NCI-H2107 (cell line): ENCODE results near the gene DPP7.
A peak's percentile ranks its signal among the peaks of the same experiment; 100 is the strongest.
"Not testable (repeated sequence)": the region's sequence is repeated elsewhere in the genome, so short reads cannot be mapped to it uniquely, and the experiment has no call there.

Experiments used
- DNase-seq: peaks from one replicate; lab custom pipeline; 2025; lab: John Stamatoyannopoulos, UW

Gene DPP7

DNA sequence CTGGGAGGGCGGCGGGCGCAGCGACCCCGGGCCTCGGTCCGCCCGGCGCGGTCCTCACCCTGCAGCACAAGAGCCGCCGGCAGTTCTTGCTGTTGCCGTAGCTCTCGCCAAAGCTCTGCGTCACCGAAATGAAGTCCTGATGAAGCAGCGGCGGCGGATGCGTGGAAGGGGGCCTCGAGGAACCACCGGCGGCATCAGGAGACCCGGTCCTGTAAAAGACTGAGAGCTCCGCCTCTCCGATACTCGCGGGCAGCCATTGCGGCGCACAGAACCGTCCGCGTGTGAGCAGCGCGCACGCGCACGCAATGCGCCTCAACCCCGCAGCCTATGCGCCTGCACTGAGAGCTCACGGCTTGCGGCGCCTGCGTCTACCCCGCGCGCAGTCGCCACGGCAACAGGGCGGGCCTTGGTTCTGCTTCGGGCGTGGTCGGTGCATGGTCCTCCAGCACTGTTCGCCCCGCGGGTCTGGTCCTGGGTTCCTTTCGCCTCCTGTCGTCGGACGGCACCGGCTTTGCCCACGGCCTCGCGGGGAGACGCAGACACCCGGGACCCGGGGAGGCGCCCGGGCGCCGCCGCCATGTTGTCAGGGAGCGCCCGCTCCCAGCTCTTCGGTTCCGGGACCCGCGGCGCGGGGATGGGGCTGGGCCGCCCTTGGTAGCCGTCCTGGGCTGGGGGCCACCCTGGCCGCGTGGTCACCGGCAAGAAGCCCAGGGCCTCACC is 15.1 kb upstream of the DPP7 start:
- DNase-seq: peak; percentile 87

DNA sequence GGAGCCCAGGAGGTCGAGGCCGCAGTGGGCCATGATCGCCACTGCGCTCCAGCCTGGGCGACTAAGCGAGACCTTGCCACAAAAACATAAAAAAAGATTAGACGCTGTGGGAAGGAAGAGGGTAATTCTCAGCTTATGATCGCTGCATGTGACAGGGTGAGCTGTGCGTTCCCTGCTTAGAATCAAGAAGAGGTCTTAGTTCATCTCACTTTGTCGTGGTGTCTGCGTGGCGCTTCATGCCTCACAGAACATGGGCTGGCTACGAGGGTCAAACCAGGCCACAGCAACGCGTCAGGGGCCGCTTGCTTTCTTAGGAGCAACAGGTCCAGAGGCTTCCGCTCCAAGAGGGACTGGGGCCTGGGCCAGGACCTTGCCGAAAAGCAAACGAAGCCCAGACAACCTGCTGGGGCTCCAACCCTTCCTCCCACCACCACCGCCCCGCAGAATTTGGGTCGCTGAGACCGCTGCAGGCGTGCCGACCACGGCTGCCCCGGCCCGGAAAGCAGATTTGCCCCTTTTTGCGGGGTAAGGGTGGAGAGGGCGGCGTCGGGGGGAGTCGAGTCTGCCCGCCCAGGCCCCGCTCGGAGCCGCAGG is 14.4 kb upstream of the DPP7 start:
- DNase-seq: no peak

DNA sequence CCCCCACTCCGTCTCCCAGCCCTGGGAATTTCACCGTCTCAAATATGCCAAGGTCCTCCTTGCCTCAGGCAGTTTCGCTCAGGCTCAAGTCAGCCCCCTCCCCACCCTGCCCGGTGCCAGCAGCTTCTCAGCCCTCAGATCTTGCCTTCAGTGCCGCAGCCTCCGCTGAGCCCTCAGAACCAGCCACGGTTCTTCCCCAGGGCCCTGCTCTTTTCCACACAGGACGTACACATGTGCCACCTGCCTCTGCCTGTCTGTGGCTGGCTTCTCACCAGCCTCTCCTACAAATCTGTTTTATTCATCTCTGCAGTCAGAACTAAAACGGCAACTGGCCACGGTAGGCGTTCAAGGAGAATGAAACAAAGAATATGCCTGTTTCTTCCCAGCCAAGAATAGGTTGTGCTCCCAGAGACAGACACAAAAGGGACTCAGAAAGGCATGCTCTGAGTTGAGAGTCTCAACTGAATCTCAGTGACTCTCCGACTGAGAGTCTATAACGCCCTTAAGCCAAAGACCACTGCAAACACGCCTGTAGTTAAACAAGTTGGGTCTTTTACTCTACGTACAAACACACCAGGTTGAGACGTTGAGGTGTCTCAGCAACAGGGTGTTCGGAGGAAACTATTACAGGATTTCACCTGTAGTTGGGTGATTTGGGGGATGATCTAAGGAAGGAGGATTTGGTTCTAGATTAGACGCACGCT is 13.8 kb upstream of the DPP7 start:
- no peak for DNase-seq

DNA sequence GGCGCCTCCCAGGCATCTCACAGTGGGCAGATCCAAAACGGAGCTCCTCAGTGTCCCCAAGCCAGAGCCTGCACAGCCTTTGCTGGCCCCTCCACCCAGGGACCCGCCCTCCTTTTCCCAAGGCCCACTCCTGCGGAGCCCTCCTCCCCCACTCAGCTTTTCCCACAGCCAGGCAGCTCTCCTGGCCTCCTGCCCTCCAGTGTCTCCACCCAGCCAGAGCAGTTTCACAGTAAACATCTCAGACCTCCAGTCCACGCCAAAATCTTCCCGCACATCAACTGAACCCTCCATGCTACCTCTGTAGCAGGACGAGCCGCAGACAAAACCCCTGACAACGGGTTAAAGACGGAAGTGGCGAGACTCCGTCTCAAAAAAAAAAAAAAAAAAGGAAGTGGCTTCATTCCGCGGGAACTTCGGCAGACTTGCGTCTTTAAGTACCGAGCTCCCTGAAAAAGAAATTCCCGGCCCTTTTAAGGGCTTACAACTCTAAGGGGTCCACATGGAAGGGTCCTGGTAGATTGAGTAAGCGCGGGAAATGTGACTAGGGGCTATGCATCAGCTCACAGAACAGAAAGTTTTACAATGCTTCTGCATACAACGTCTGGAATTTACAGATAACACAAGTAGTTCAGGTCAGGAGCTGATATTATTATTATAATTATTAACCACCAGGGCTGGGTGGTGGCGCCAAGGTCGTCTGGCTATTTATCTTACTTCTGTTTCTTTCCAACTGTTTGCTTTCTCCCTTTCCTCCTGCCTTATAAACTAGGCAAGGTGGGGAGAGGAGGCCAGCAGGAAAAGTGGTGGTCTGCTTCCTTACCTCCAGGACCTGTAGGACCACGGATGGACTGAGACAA is 13.0 kb upstream of the DPP7 start:
- DNase-seq: no peak

DNA sequence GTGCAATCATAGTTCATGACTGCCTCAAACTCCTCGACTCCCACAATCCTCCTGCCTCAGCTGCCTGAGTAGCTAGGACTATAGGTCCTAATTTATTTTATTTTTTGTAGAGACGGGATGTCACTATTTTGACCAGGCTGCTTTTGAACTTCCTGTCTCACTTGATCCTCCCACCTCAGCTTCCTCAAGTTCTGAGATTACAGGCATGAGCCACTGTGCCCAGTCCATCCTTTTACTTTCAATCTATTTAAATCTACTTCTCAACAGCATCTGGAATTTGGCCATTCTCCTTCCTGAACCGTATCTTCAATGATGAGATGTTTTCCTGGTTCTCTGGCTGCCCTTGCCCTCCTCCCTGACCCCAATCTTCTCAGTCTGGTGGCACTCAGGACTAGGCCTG is 12.3 kb upstream of the DPP7 start:
- DNase-seq: no peak

DNA sequence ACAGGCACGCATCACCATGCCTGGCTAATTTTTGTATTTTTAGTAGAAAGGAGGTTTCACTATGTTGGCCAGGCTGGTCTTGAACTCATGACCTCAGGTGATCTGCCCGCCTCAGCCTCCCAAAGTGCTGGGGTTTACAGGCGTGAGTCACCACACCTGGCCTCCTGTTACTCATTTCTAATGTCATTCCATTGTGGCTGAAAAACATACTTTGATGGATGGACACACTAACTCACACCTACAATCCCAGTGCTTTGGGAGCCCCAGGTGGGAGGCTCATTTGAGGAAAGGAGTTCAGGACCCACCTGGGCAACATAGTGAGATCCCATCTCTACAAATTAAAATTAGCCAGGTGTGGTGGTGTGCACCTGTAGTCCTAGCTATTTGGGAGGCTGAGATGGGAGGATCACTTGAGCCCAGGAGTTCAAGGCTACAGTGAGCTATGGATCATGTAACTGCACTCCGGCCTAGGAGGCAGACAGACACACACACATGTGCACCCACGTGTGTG is 9.5 kb upstream of the DPP7 start:
- not testable (repeated sequence) for DNase-seq

DNA sequence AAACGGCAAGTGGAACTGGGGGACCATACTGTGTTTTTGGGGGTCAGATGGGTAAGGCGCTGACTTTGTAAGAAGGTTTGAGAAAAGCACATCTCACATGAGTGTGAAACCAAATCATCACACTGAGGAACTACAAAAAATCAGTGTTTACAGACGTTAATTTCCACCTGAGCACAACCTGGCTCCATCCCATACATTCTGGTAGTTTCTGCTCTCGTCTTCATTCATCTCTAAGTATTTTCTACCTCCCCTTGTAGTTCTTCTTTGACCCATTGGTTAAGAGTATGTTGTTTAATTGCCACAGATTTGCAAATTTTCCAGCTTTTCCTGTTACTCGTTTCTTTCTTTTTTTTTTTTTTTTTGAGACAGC is 8.9 kb upstream of the DPP7 start:
- DNase-seq: no peak

DNA sequence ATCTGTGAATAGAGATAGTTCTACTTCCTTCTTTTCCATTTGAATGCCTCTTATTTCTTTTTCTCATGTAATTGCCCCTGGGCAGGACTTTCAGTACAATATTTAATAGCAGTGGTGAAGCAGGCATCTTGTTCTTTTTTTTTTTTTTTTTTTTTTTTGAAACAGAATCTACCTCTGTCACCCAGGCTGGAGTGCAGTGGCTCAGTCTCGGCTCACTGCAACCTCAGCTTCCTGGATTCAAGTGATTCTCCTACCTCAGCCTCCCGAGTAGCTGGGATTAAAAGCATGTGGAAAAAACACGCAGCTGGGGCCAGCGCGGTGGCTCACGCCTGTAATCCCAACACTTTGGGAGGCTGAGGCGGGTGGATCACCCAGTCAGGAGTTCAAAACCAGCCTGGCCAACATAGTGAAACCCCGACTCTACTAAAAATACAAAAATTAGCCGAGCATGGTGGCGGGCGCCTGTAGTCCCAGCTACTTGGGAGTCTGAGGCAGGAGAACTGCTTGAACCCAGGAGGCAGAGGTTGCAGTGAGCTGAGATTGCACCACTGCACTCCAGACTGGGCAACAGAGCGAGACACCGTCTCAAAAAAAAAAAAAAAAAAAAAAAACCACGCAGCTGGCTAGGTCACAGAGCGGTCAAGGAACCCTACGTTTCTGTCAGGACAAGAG is 8.4 kb upstream of the DPP7 start:
- not testable (repeated sequence) for DNase-seq

DNA sequence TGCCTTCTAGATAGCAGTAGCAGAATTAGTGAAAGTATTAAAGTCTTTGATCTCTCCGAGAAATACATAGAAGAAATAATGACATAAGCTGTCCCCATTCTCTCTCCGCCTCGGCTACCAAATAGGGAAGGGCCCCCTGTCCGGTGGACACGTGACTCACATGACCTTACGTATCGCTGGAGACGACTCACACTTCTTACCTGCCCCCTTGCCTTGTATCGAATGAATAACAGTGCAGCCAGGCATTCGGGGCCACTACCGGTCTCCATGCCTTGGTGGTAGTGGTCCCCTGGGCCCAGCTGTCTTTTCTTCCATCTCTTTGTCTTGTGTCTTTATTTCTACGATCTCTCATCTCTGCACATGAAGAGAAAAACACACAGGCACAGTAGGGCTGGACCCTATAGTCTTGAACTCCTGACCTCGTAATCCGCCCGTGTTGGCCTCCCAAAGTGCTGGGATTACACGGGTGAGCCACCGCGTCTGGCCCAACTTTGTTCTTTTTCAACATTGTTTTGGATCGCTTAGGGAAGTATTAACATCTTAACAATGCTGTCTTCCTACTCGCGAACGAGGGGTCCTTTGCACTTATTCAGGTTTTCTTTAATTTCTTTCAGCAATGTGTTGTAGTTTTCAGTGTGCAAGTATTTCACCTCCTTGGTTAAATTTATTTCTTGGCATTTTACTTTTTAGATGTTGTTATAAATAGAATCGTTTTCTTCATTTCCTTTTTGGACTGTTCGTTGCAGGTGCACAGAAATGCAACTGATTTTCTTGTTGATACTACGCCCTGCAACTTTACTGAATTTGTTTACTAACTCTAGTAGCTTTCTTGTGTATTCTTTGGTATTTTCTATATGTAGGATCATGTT is 7.6 kb upstream of the DPP7 start:
- not testable (repeated sequence) for DNase-seq

DNA sequence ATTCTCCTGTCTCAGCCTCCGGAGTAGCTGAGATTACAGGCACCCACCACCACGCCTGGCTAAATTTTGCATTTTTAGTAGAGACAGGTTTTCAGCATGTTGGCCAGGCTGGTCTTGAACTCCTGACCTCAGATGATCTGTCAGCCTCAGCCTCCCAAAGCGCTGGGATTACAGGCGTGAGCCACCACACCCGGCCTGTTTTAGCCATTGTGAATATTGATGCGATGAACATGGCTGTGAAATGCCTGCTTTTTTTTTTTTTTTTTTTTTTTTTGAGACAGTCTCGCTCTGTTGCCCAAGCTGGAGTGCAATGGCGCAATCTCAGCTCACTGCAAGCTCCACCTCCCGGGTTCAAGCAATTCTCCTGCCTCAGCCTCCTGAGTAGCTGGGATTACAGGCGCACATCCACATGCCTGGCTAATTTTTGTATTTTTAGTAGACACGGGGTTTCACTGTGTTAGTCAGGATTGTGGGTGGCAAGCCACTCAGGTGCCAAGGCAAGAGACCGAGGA is 3.6 kb upstream of the DPP7 start:
- not testable (repeated sequence) for DNase-seq

DNA sequence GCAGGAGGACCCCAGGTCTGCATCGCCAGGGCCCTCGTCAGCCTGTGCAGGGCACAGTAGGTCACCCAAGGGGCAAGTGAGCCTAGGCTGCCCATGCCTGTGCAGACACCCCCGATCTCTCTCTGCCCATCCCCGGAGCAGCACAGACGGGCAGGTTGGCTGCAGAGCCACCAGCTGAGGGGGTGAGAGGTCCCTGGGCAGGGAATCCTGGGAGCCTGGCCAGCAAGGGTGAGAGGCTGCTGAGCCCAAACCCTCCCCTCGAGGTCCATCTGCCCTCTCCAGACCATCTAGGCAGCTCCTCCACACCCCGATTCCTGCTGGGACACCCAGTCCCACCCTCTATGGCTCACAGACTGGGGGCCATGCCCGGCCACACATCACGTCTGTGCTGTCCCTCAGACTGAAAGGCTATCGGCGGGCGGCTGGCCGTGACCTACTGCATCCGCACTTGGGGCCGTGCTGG is 2.8 kb upstream of the DPP7 start:
- DNase-seq: no peak

DNA sequence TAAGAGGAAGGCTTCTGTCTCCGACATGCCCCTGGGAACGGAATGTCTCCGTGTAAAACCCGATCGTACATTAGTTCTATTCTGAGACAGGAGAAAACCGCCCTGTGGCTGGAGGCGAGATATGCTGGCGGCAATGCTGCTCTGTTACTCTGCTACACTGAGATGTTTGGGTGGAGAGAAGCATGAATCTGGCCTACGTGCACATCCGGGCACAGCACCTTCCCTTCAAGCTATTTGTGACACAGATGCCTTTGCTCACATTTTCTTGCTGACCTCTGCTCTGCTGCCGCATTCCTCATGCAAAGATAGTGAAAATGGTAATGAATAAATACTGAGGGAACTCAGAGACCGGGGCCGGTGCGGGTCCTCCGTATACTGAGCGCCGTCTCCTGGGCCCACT is 2.2 kb upstream of the DPP7 start:
- no peak for DNase-seq

DNA sequence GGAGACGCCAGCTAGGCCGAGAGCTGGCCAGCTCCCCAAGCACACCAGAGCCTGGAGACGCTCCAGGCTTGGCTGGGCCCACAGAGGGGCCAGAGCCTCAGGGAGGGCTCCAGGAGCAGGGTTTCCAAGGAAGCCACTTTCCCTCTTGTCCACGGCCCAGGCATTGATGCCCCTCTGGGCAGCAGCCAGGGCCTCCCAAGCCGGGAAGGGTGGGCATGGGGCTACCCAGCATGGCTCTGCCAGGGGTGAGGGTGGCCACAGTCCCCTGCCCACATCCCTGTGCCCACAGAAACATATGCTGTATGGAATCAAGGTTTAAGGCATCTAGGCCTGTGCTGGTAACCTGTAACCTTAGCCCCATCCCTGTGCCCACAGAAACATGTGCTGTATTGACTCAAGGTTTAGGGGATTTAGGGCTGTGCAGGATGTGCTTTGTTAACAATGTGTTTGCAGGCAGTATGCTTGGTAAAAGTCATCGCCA is 1.5 kb upstream of the DPP7 start:
- DNase-seq: no peak

DNA sequence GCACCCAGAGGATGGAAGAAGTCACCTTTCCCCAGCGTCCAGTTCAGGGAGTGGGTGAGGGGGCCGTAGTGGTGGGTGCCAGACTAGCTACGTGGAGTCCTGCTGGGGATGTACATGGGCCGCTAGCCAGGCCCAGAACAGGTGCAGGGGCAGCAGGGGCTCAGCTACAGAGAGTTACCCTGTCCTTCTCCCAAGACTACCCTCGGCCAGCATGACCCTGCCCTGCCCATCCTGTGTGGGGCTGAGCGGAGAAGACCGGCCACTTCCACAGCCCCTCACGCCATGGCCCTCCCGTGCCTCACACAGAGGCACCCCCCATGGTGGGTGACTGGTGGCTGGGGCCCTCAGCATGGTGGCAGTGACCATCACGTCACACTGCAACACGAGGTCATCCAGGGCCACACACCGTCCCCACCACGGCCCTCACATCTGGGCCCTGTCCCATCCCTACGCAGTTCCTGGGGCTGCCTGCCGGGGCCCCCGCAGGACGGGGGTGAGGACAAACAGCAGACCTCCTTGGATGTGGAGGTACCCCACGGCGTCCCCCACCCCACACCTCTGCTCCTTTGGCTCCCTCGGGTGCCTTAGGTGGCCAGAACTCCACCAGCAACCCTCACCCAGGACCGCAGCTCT is 977 bp upstream of the DPP7 start:
- no peak for DNase-seq

DNA sequence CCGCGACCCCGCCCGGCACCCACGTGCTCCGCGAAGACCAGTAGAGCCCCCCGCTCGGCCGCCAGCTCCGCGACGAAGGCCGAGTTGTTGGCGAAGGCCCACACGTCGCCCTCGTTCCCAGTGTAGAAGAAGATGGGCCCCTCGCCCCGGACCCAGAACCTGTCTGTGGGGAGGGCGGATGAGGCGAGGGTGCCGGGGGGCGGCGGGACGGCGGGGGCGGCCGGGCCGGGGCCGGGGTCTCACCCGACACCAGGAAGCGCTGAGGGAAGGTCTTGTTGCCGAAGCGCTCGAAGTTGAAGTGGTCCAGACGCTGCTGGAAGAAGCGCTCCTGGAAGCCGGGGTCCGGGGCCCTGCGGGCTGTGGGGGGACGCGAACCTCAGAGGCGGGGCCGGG is 317 bp downstream of the DPP7 start:
- DNase-seq: no peak

DNA sequence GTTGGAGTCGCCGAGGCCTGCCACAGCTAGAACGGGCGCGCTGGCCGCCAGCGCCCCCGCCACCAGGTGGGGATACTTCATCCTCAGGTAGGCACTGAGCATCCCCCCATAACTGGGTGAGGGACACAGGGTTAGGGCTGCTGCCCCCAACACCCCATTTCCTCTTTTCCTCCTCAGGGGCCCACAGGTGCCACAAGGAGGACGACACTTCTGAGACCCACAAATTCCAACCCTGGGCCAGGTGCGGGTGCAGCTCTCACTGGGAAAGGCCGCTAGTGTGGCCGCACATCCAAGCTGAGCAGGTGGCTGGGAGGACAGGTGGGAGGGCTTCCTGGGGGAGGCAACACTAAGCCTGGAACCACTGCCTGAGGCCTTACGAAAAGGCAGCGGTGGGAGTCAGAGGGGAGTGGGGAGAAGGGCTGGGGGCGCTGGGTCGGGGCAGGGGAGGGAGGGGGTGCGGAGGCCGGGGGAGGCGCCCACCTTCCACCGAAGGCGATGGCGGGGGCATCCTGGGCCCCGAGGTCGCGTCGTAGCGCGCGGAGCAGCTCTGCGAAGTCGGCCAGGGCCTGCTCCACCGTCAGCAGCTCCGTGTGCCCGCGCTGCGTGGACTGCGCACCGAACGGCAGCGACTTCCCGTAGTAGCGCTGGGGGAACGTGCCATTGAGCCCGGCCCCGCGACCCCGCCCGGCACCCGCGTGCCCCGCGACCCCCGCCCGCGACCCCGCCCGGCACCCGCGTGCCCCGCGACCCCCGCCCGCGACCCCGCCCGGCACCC is 961 bp downstream of the DPP7 start:
- no peak for DNase-seq

DNA sequence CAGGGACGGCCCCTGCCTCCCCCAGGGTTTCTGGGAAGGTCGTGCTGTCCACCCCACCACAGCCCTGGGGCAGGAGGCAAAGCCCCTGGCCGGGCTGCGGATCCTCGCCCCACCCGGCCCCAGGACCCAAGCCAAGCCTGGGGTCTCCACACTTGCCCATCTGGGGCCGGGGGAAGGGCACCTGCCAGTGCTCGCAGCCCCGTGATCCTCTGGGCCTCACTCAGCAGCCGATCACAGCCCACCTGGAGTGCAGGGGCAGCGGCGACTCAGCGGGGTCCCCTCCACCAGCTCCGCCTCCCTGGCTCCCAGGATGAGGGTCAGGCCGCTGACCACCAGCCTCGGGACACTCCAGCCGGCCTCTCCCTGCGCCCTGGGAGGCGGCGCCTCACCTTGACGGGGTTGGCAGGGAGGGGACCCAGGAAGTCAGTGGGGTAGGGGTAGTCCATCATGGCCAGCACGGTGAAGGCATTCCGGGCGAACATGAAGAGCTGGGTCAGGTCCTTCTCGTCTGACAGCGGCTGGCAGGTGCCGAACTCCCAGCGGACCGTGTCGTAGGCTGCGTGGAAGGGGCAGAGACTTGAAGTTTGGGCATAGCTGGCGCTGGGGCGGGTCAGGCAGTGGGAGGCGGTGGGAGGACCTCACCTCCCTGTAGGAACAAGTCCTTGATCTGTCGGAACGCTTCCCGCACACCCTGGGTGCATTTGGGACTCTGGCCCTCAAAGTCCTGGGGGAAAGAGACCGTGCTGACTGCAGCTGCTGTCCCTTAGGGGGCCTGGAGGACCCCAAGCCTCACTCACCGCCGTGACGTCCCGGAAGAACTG is 1.8 kb downstream of the DPP7 start:
- DNase-seq: no peak
